GM18499 (cell line): ENCODE results near the gene CDK11B.
"Not testable (repeated sequence)": the region's sequence is repeated elsewhere in the genome, so short reads cannot be mapped to it uniquely, and the experiment has no call there.

ENCODE experiments used
- ATAC-seq: cut with Tn5 transposase; IDR thresholded peaks from one replicate; pipeline ENCODE4 v1.9.1; 2021; ENCODE audit warnings: moderate number of reproducible peaks; ENCODE audit not compliant: insufficient read depth, unreplicated experiment

Gene CDK11B

DNA sequence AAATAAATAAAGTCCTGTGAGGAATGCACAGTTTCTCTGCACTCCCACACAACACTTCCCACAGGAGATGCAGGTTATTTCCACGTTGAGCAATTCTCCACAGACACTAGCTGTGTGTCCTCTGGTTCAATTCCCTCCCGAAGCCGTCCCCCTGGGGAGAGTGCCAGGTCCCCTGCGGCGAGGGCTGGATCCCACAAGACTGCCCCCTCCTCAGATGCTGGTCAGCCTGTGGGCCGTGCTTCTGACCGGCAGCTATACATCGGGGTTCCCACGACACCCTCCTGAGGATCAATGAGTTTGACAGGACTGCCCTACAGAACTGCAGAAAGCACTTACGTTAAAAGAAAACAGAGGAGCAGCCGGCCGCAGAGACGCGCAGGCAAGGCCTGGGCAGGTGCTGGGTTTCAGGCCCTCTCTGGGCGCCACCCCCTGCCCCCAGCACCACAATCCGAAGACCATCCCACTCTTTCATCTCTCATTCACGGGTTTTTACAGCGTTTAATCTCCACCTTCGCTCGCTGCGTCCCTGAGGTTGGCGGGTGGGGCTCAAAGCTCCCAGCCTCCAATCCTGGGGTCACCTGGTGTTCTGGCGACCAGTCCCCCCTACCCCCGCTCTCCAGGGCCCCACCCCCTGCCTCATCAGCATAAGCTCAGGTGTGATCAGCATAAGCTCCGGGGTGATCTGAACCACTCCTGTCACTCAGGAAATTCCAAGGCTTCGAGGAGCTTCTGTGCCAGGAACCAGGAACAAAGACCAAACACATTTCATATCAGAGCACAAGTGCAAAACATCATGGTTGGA is 24.5 kb upstream of the CDK11B start:
- ATAC-seq: no peak

DNA sequence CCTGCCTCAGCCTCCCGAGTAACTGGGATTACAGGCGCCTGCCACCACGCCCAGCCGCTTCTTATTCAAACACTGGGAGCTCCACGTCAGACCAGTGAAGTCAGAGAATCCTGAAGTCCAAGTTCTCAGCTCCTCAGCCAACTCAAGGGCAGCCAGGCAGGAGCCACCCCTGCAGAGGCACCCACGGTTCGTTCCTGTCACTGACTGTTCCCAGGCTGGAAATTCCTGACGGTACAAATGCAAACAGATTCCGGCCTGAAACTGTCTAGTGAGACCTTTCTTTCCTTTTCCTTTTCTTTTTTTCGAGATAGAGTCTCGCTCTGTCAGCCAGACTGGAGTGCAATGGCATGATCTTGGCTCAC is 22.1 kb upstream of the CDK11B start:
- ATAC-seq: no peak

DNA sequence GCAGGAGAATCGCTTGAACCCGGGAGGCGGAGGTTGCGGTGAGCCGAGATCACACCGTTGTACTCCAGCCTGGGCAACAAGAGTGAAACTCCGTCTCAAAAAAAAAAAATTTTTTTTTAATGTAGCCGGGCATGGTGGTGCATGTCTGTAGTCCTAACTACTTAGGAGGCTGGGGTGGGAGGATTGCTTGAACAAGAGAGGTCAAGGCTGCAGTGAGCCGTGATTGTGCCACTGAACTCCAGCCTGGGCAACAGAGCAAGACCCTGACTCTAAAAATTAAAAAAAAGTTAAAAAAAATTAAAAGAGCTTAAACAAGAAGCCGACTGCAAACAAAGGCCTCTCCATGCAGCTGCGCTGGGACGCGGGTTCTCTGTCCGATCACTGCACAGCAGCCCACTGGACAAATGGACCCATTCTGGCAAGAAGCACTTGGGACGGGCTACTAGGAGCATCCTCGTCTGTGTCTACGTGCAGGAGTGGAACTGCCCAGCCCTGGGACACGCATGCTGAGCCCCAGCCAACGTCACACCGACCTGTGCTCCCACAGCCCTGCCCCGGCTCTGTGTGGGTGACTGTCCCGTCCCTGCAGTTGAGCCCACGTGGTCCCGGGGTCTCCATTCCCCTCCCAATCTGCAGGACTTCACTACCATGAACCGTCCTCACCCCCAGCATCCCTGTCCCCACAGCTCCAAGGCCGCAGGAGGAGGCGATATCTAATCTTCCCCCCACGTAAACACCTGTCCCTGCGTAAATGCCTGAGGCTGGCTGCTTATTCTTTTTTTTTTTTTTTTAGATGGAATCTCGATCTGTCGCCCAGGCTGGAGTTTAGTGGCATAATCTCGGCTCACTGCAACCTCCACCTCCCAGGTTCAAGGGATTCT is 21.5 kb upstream of the CDK11B start:
- ATAC-seq: no peak

DNA sequence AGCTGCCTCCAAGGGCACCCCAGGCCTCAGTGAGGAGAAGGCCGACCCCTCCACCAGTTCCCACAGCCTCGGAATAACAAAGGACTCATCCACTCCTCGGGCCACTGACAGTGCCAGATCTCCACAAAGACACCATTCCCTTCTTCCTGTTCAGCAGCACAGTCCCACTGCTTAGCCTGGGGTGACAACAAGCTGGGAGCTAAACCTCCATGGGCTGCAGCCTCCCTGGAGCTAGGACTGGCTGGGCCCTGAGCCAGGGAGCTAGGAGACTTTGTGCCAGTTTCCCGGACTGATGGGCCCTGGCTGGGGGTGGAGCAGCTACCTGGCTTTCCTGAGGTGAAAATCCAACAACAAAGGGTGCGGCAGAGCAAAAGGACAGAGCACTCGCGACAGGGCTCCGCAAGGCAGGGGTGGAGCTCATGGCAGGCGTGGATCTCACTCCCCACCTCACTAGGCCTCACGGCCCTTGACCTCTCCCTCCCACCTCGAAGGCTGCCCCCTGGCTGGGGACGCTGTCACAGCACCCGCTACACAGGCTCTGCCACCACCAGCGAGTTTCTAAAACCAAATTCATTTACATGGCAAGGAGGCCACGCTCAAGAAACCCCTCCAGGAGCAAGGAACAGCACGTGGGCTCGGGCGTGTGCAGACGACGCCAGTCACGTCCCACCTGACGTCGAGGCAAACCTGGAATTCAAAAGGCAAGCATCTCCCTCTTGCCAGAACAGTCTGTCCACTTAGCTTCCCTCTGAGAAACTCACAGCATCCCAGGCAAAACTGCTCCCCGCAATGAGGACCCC is 20.0 kb upstream of the CDK11B start:
- no peak for ATAC-seq

DNA sequence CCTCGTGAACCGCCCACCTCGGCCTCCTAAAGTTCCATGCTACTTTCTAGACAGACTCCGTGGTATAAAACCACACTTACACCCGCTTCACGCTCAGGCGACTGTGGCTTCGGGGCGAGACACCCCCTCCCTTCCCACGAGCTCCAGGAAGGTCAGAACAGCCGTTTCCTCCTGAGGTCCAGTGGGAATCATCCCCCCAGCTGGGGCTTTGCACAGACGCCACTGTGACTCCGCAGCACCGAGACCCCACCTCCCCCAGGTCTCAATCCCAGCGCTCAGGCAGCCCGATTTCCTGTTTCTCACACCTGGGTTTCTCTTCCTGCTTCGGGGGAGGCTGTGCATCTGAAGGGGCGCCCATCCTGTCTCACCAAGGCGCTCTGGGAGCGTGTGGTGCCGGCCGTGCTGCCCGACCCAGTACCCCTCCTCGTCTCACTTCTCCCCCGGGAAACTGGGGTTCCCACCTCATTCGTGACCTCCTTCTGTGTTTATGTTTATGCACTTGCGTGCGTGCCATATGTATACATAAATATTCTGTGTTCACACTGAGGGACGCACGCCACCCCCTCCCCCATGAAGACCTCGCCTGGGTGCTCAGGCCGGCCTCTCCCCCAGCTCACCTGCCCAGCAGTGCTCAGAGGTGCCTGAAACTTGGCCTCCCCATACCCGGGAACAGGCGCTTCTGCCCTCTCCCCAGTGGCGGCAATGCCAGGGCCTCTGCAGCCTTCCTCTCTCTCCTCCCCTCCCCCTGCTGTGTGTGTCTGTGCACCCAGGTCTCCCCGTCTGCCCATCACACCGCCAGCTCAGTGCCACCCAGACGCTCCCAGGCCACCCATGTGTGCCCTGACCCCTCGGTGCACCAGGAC is 19.1 kb upstream of the CDK11B start:
- no peak for ATAC-seq

DNA sequence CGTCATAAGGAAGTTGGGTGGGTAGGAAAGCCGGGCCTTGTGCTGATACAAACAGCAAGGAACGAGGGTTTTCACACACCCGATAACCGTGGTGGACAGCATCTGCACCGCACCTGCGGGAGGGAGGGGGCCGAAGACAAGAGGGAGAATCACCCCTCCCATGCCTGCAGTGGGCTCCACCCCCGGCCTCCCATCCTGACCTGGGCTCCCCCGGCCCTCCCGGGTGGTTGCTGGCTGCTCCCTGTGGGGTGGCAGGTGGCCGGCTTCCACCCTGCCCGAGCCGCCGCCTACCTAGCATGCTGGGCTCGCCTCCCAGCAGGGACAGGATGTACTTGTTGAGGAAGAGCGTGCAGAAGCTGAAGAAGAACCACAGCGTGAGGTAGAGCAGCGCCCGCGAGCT is 17.3 kb upstream of the CDK11B start:
- ATAC-seq: not testable (repeated sequence)

DNA sequence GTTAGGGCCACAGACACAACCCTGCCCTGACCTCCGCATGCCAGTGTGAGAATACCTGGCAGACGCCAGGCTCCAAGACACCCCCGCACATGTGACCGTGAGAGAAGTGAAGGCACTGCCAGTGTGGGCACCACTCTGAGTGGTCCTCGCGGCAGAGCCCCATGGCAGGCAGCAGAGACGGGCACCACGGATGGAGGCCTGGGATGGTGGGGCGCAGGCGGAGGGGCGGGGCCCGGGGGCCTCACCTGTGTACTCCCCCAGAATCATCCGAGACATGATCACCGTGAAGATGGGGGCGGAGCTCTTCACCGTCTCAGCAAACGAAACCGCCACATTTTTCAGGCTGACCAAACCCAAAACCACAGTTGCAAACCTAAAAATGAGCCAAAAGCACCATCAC is 16.4 kb upstream of the CDK11B start:
- ATAC-seq: not testable (repeated sequence)

DNA sequence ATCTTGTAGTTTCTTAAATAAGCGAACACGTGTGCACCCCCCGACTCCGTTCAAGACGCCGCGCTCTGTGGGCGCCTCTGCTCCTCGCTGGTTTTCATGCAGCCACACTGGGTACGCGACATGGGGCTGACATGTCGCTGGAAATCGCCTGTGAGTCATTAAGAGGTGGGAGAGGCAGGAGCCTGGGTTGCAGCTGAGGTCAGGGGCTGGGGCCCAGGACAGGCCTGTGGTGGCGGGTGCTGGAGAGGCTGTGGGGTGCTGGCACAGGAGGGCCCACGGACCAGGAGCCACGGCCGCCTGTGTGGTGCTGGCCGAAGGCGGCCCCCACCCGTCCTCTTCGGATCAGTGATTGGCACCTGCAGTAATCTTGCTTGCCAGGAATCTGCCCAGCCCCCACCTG is 16.0 kb upstream of the CDK11B start:
- not testable (repeated sequence) for ATAC-seq

DNA sequence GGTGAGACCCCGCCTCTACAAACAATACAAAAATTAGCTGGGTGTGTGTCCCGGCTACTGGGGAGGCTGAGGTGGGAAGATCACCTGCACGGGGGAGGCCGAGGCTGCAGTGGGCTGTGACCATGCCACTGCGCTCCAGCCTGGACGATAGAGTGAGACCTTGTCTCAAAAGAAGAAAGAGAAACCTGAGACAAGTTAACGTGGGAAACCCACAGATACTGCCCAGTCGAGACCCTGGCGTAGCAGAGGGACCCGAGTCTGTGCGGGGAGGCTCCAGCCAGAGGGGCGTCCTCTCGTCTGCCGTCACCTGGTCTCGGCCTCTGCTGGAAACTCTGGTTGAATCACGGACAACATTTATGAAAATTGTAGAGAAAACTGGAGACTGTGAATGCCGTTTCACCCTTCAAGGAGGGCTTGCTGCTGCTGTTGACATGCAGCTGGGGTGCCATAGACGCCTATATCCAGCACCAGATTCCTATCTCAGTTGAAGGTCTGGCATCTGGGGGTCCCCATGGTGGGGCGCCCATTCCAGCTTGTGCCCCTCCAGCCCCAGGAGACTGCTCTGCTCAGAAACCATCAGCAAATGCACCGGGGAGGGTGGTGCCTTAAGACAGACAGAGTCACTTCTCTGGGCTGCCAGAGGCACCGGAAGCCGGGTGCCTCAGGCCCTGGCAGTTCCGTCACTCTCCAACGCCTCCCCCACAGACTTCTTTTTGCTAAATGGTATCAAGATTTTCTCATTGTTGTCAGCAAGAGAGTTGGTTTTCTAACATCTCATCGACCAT is 13.6 kb upstream of the CDK11B start:
- ATAC-seq: no peak

DNA sequence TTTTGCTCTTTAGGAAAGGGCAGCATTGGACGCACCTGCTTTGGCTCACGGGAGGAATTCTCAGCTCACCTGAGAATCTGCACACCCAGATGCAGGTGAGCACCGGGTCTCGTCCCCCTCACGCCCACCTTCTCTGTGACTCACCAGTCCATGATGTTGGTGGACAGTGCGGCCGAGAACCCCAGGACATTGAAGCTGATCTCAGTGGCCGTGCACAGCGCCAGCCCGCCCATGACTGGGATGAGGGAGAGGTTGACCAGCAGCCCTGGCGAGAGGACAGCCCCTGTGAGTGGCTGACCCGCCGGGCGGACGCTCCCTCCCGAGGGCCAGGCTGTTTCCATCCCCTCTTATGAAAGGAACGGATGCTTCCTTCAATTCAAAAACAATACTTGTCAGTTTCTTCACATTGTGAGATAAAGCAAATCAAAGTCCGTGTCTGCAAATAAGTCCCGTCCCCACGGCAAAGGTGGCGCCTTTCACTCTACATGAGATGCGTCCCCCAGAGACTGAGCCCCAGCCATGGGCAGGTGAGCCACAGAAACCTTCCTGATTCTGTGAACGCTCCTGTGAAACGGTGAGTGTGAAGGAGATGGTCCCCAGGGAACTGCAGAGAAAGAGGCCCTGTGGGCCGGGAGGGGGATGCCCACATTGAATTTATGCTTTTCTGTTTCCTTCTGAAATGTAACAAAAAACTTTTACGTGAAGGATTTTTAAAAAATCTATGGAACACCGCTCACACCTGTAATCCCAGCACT is 12.7 kb upstream of the CDK11B start:
- no peak for ATAC-seq

DNA sequence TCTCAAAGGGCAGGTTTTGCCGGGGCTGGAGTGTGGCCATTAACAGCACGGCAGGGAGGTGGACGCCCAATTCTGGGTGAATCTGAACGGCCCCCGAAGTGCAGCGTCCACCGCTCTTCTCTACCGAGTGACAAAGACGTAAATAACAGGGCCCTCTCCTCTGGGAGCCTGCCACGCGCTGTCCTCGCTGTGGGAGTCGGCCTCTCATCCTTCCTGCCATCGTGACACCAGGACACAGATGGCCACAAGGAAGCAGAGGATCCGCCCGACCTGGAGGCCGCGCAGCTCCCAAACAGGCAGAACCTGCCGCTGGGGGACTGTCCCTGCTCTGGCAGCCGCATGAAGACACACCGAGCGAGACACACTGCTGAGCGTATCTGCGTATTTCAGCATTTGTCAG is 12.1 kb upstream of the CDK11B start:
- no peak for ATAC-seq

DNA sequence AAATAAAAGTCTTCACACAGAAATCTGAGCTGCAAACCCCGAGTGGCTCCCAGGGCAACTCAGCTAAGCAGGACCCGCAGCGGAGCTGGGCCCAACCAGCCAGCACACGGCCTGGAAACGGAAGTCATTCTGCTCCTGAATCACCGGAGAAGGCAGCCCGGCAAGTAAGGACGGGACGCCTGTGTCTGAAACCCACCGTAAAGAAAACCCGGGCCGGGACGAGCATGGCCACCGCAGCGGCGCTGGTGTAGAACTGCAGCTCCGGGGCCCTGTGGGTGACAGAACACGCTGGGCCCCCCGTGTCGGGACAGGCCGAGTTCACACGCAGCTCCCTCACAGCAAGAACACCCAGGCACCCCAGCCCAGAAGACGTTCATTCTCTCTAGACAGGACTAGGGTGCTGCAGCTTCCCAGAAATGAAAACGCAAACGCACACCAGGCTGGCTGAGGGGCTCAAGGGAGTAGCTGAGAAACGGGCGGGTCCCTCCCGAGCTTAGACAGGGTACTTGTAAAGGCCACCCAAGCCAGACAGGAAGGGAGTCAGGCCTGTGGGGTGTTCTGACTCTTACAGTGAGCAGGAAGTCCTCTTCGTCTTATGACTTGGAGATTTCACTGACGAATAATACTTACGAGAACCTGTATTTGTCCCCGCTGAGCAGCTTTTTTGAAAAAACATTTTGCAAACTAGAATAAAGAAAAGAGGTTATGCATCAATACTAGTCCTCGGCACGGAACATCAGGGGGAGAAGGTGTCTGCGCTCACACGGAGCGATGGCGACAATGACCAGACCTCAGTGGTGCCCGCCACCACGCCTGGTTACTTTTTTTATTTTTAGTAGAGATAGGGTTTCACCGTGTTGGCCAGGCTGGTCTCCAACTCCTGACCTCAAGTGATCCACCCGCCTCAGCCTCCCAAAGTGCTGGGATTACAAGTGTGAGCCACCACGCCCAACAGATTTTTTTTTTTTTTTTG is 10.9 kb upstream of the CDK11B start:
- ATAC-seq: no peak

DNA sequence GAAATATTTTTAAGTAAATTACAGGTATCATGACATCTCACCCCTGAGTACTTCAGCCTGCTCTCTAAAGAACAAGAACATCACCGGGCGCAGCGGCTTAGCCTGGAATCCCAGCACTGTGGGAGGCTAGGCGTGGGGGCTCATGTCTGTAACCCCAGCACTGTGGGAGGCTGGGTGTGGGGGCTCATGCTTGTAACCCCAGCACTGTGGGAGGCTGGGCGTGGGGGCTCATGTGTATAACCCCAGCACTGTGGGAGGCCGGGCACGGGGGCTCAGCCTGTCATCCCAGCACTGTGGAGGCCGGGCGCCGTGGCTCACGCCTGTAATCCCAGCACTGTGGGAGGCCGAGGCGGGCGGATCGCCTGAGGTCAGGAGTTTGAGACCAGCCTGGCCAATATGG is 7.7 kb upstream of the CDK11B start:
- ATAC-seq: no peak

DNA sequence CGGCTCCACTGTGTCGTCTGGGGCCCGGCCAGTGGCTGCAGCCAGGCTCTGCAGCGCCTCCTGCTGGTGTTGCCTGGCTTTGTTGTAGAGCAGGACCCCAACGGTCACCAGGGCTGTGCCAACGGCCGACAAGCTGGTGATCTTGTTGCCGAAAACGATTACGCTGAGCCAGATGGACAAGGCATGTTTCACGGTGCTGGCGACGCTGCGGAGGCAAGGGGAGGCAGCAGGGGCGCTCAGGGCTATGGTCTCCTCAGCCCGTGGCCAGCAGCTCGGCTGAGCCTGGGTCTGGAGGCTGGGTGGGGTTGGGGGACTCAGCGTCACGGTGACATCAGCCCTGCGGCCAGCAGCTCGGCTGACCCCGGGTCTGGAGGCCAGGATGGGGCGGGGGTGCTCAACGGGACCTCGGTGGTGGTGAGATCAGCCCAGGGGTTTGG is 7.0 kb upstream of the CDK11B start:
- no peak for ATAC-seq

DNA sequence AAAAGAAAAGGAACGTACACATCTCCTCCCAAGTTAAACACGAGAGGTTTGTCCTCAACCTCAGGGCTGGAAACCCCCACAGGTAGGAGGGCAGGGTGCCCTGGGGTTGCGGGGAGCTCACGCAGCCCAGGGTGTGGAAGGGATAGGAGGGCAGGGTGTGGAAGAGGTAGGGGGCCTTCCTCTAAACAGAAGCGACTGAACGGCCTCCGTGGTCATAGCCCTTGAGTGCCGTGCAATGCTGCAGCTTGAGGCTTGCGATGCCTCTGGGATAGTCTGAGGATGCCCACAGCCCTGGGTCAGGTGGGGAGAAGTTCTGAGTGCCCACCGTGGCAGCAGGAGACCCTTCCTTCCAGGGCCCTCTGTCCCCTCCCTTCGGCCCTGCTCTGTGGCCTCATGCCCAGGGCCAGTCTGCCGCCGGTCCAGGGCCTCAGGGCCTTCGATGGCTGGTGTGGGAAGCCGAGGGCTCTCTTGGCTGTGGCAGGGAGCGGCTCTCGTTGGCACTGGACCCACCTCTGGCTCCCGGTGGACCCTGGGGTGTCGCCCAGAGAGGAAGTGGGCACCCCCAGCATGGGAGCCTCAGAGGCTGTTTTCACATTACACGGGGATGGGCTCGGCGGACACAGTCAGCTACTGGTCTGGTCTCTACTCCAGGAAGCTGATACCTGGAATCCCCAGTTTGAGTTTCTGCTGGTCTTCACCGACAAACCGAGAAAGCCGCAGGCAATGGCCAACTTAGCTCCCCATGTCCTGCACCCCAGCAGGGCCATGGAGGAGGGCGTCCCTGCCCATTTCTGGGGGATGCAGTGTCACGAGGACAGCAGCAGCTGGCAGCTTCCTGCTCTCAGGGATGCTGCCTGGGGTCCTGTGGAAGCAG is 6.4 kb upstream of the CDK11B start:
- no peak for ATAC-seq

DNA sequence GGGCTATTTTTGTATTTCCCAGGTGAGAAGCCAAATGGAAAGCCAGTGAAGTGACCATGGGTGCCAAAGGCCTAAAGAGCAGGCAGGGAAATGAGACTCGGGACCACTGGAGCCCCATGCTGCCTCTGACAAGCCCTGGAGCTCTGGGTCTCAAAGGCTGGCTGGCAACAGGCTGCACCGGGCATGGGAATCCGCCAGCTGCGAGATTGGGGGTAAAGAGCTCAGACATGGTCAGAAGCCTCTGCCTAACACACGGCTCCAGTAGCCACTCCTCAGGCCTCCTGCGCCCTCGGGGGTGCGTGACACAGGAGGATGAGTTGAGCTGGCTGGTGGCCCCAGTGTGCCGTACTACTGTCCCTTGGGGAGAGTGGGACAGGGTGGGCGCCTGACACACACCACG is 5.5 kb upstream of the CDK11B start:
- not testable (repeated sequence) for ATAC-seq
